Activated naive CD4-positive, alpha-beta T cell treated with anti-CD3 and anti-CD28 coated beads for 36 hours (primary cell): ENCODE measurements around the gene TGFBRAP1. TPM values are rescaled to one million over a fixed set of nuclear protein-coding genes. Genes with fewer than 3 reads are reported as not detected.

Source experiments
- CTCF ChIA-PET: fragments of 350-600 bp; sonication (Branson Sonifier 250); formaldehyde crosslinking; loops from one replicate; lab custom pipeline; 2021; ENCODE audit warnings: antibody characterized with exemption; lab: Charles Lee
- DNase-seq: peaks from one replicate; pipeline ENCODE4 v3.0.0-alpha.2; 2020
- H3K27ac Mint-ChIP-seq: one replicate; pipeline ENCODE4 v1.8.0; 2021; ENCODE audit warnings: mild to moderate bottlenecking, mixed read lengths
- H3K27me3 Mint-ChIP-seq: one replicate; pipeline ENCODE4 v1.8.0; 2021; ENCODE audit warnings: low read depth, mixed read lengths
- H3K36me3 Mint-ChIP-seq: one replicate; pipeline ENCODE4 v1.8.0; 2021; ENCODE audit warnings: low read depth, mixed read lengths
- H3K4me1 Mint-ChIP-seq: one replicate; pipeline ENCODE4 v1.8.0; 2021; ENCODE audit warnings: low read depth, mixed read lengths
- H3K4me3 Mint-ChIP-seq: one replicate; pipeline ENCODE4 v1.8.0; 2021; ENCODE audit warnings: mild to moderate bottlenecking, moderate library complexity, mixed read lengths
- H3K9me3 Mint-ChIP-seq: one replicate; pipeline ENCODE4 v1.8.0; 2021; ENCODE audit warnings: mixed read lengths
- intact Hi-C: fragments of 100-400 bp; cut with micrococcal nuclease; formaldehyde crosslinking; loops from one replicate; pipeline ENCODE4 v1.15.1; 2023
- total RNA-seq, 2 experiments: library from RNA; stranded (reverse); gene quantifications; one replicate each; pipeline ENCODE4 v1.2.3, GENCODE V29; 2021

The TGFBRAP1 gene
- total RNA-seq, 2 experiments from 2014 or later: 13.6 to 15.3 TPM

DNA sequence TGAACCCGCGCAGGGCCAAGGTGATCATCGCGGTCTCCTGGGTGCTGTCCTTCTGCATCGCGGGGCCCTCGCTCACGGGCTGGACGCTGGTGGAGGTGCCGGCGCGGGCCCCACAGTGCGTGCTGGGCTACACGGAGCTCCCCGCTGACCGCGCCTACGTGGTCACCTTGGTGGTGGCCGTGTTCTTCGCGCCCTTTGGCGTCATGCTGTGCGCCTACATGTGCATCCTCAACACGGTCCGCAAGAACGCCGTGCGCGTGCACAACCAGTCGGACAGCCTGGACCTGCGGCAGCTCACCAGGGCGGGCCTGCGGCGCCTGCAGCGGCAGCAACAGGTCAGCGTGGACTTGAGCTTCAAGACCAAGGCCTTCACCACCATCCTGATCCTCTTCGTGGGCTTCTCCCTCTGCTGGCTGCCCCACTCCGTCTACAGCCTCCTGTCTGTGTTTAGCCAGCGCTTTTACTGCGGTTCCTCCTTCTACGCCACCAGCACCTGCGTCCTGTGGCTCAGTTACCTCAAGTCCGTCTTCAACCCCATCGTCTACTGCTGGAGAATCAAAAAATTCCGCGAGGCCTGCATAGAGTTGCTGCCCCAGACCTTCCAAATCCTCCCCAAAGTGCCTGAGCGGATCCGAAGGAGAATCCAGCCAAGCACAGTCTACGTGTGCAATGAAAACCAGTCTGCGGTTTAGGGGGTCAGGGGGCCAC is 87.1 kb downstream of the TGFBRAP1 start:
- Mint-ChIP-seq H3K4me3 (no peak overlapping the region), H3K27me3 (peaks cover 2% of the 10 kb centered on the region), H3K4me1 (peaks cover 5% of the 10 kb centered on the region), H3K36me3 (no peaks in the 10 kb centered on the region), H3K9me3 (no peaks in the 10 kb centered on the region), H3K27ac (no peak overlapping the region)
- no peak for DNase-seq
- intact Hi-C loops: no loop called here
- CTCF ChIA-PET: interaction anchor here (14.3 kb wide), 1 partner anchor 129 kb away, joined by 263 read pairs; no protein-coding TSS in a partner anchor

DNA sequence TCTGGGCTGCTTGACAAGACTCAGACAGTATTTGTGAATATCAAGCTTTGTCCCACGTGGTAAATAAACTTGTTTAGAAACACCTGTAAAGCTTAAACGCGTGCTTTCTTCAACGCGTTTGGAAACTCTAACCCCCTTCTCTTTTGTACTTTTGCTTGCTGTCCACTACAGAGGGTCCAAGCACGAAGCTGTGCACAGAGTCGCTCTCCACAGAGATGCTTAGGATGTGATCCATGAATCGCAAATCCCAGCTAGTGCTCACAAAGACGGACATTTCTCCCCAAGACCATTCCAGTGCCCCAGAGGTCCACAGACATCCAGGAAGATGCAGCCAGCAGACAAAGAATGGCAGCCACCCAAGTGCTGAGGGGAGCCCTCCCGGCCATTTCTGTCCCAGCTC is 88.1 kb downstream of the TGFBRAP1 start, which contains the start of gene GPR45:
Gene GPR45, plus strand, starts transcription at position 301 of the 400 bp plus-strand sequence. CDS start 116 bp downstream, outside the sequence.
- CTCF ChIA-PET: interaction anchor here (14.3 kb wide), 1 partner anchor 128 kb away, joined by 263 read pairs; no protein-coding TSS in a partner anchor
- no peaks in the 10 kb centered on the region for H3K9me3 Mint-ChIP-seq
- H3K27me3 Mint-ChIP-seq: peaks cover 7% of the 10 kb centered on the region
- intact Hi-C loops: no loop called here
- H3K4me3 Mint-ChIP-seq: no peak within 1 kb of the TSS
- no peaks in the 10 kb centered on the region for H3K36me3 Mint-ChIP-seq
- no peak for DNase-seq
- H3K4me1 Mint-ChIP-seq: peaks cover 15% of the 10 kb centered on the region
- H3K27ac Mint-ChIP-seq: no peak within 1 kb of the TSS

DNA sequence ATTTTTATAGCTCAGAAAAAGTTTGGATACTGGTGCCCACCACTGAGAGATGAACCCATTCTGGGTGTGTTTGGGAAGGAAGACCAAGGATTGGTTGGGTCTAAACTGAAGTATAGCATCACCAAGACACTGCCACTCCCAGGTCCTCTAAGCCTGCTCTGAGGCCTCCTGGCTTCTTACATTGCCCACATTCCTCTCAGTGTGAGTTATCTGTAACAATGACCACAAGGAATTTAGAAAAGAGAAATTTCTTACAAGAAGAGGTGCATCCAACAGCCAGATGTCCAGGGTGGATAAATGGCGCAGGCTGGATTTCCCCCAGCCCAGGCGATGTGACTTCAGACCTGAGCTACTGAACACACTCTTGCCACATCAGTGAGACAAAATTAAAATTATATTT is 89.6 kb downstream of the TGFBRAP1 start:
- CTCF ChIA-PET: interaction anchor here (0.5 to 14.3 kb wide), 6 partner anchors 9 to 1229 kb away, joined by 3 to 263 read pairs (median 4); no protein-coding TSS in a partner anchor
- Mint-ChIP-seq H3K4me1 (peaks cover 24% of the 10 kb centered on the region), H3K4me3 (no peak overlapping the region), H3K9me3 (no peaks in the 10 kb centered on the region), H3K27me3 (peaks cover 9% of the 10 kb centered on the region), H3K36me3 (no peaks in the 10 kb centered on the region), H3K27ac (no peak overlapping the region)
- no peak for DNase-seq
- intact Hi-C loops: loop anchor here (5.0 kb wide), 2 partner anchors 203 to 388 kb away; partner anchors contain the start of genes MRPS9 and POU3F3

DNA sequence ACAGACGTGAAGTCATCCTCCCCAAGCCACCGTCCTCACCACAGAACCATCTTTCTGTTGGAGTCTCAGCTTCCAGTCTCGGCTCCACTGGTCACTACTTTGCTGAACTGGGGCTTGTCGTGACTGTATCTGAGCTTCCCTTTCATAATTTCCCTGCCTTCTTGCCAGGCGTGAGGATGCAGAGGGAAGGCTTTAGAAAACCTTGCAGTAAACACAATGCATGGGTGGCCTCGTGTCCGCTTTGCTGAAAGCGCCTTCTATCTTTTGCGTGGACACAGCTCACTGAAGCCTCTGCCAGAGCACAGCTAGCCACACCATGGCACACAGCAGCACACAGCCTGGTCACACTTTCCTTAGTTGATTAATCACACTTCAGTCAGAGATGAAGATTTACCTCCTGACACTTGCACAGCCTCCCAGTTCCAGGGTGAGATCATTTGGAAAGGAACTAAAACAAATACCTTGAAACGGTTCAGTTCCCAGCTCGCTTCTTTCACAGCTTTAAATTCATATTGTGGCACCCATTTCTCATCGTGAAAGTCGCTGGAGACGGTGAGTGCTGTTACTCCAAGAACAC is 90.8 kb downstream of the TGFBRAP1 start:
- CTCF ChIA-PET: interaction anchor here (0.6 to 14.3 kb wide), 18 partner anchors 11 to 1360 kb away, joined by 3 to 263 read pairs (median 4); no protein-coding TSS in a partner anchor
- DNase-seq: no peak
- no peak overlapping the region for H3K27ac Mint-ChIP-seq
- no peaks in the 10 kb centered on the region for H3K9me3 Mint-ChIP-seq
- peaks cover 9% of the 10 kb centered on the region for H3K27me3 Mint-ChIP-seq
- intact Hi-C loops: loop anchor here (5.0 kb wide), 2 partner anchors 201 to 386 kb away; partner anchors contain the start of genes MRPS9 and POU3F3
- no peak overlapping the region for H3K4me3 Mint-ChIP-seq
- peaks cover 24% of the 10 kb centered on the region for H3K4me1 Mint-ChIP-seq
- H3K36me3 Mint-ChIP-seq: no peaks in the 10 kb centered on the region

DNA sequence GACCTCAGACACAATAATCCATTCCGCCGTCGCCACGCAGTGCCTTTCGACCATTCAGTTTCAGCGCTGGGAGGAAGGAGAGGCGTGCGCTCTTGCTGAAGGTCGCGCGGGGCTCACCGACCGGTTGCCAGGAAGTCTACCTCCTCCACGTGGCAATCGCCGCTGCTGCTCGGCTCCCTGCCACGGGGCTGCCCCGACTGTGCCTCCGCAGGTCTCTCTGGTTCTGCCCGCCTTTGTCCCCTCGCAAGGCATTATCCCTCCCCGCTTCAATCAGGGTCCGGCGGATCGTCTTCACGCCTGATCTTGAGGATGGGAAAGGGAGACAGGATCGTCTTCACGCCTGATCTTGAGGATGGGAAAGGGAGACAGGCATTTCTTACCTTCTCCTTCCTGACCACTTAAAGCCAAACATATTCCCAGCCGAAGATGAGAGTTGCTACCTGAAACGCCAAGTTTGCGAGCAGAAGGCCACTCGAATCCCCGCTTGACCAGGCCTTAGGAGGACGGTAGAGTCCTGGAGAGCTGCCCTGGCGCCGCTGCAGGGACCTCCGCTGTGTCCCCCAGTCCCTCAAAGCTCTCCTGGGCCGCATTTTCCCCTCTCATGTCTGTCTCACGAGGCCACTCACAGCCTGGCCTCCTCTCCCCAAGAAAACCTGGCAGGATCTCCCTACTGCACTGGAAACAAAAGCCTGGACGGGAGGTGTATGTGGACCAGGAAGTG is 92.3 kb downstream of the TGFBRAP1 start:
- no peaks in the 10 kb centered on the region for H3K36me3 Mint-ChIP-seq
- CTCF ChIA-PET: interaction anchor here (0.6 to 14.3 kb wide), 7 partner anchors 13 to 1958 kb away, joined by 3 to 263 read pairs (median 3); no protein-coding TSS in a partner anchor
- peaks cover 7% of the 10 kb centered on the region for H3K27me3 Mint-ChIP-seq
- peak; percentile 30 for DNase-seq
- intact Hi-C loops: loop anchor here (5.0 kb wide), 2 partner anchors 200 to 385 kb away; partner anchors contain the start of genes MRPS9 and POU3F3
- no peaks in the 10 kb centered on the region for H3K9me3 Mint-ChIP-seq
- peaks cover 24% of the 10 kb centered on the region for H3K4me1 Mint-ChIP-seq
- no peak overlapping the region for H3K27ac Mint-ChIP-seq
- H3K4me3 Mint-ChIP-seq: peak overlapping the region; percentile 15

DNA sequence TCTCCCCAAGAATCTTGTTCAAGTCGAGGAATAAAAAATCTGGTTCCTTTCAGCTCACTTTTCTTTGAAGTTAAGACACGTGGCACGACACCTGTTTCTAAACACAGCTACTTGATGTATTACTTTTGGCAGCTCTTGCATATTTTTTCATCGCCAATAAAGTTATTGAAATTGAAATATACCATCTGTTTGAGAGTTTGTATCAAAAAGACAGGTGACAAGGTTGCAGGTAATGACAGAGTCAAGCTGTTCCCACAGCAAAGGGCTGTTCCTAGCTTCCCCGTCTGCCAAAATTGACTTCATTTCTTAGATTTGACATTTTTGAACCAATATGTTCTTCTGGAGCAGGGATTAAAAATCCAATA is 93.5 kb downstream of the TGFBRAP1 start:
- intact Hi-C loops: loop anchor here (5.0 kb wide), 2 partner anchors 199 to 384 kb away; partner anchors contain the start of genes MRPS9 and POU3F3
- no peaks in the 10 kb centered on the region for H3K9me3 Mint-ChIP-seq
- no peak overlapping the region for H3K4me3 Mint-ChIP-seq
- H3K27me3 Mint-ChIP-seq: peaks cover 7% of the 10 kb centered on the region
- peaks cover 24% of the 10 kb centered on the region for H3K4me1 Mint-ChIP-seq
- CTCF ChIA-PET: interaction anchor here (0.7 to 14.3 kb wide), 14 partner anchors 9 to 454 kb away, joined by 3 to 263 read pairs (median 3); partner anchors contain the start of gene MRPS9
- no peak overlapping the region for H3K27ac Mint-ChIP-seq
- no peak for DNase-seq
- H3K36me3 Mint-ChIP-seq: no peaks in the 10 kb centered on the region

DNA sequence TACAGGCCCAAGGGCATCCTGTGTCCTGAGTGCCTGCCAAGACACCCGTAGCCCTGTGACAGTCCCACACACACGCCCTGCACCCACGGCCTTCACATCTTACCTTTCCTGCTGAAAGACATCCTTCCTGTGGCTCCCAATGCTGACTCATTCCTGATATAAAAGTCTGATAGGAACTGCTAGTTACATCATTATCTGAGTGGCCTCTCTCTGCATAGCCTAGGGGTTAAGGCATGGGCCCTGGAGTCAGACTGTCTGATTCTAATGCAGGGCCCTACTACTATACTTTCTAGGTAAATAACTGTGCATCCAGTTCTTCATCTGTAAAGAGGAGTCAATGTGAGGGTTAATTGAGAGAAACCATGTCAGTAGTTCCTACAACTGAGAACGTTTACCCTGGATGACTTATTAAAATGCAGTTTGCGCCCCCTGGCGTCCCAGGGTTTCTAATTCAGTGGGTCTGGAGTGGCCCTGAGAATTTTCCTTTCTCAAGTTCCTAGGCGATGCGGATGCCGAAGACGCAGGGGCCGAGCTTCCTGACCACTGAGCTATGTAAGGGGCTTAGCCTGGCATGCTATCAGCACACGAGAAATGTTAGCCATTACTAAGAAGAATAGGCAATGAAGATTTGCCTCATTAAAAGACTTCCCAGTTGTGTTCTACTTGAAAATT is 94.0 kb downstream of the TGFBRAP1 start:
- H3K9me3 Mint-ChIP-seq: no peaks in the 10 kb centered on the region
- peak; percentile 85 for DNase-seq
- no peaks in the 10 kb centered on the region for H3K36me3 Mint-ChIP-seq
- intact Hi-C loops: loop anchor here (1.0 to 5.0 kb wide), 3 partner anchors 121 to 383 kb away; partner anchors contain the start of genes MRPS9 and POU3F3
- H3K4me1 Mint-ChIP-seq: peaks cover 24% of the 10 kb centered on the region
- peaks cover 7% of the 10 kb centered on the region for H3K27me3 Mint-ChIP-seq
- CTCF ChIA-PET: interaction anchor here (0.7 to 14.3 kb wide), 15 partner anchors 9 to 453 kb away, joined by 3 to 263 read pairs (median 3); partner anchors contain the start of gene MRPS9
- H3K4me3 Mint-ChIP-seq: no peak overlapping the region
- no peak overlapping the region for H3K27ac Mint-ChIP-seq

DNA sequence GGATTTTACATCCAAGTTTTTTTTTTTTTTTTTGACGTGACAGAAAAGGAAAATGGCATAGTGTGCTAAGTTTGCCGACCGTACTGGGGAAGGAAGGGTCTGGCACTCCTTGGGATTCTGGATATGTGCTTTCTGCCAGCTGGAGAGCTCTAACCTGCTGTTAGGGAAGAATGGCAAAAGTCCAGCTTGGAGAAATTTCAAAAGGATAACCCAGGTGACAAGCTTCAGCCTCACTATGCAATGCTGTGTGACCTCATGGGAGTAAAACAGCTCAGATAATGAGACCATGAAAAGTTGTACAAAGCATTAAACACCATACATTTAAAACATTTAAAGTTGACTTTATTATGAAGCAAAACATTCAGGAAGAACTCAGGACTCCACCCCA is 98.3 kb downstream of the TGFBRAP1 start:
- intact Hi-C loops: no loop called here
- Mint-ChIP-seq H3K9me3 (no peaks in the 10 kb centered on the region), H3K27me3 (peaks cover 1% of the 10 kb centered on the region), H3K4me1 (peaks cover 9% of the 10 kb centered on the region), H3K27ac (no peak overlapping the region), H3K4me3 (no peak overlapping the region), H3K36me3 (no peaks in the 10 kb centered on the region)
- no peak for DNase-seq
- CTCF ChIA-PET: interaction anchor here (0.7 to 1.0 kb wide), 4 partner anchors 51 to 118 kb away, joined by 3 to 8 read pairs (median 4); no protein-coding TSS in a partner anchor

DNA sequence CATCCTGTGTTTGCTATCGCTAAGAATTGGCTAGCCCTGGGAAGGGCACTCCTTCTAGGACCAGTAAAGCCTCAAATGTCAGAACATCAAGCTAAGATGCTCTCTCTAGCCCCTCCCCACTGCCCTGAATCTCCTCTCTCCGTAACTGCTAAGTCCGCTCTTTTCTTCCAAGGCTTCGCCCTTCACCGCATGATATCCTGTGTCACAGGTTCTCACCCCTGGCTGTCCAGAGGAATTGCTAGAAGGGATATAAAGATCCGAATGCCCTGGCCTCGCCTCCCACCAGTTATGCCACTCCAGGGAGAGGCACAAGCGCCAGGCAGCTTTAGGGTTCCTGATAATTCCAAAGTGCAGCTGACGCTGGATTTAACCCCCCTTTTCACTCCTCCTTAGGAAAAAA is 105.1 kb downstream of the TGFBRAP1 start:
- H3K36me3 Mint-ChIP-seq: no peaks in the 10 kb centered on the region
- intact Hi-C loops: no loop called here

DNA sequence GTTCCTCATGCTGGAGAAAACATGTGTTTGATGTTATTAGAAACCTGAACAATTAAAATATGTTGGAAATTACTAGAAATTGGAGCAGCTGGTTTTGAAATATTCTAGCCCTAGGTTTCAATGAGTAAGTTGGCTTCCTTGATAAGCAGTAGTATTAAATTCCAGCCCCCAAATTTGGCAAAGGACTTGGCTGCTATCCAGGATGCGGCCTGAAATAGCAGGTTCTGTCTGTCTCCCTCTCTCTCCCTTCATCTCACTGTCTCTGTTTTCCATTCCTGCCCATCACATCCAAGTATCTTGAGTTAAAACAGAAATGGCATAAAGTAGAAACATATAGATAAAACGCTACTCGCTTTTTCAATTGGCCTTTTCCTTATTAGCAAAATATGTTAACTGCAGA is 108.9 kb downstream of the TGFBRAP1 start:
- no peak overlapping the region for H3K27ac Mint-ChIP-seq
- no peak for DNase-seq
- no peaks in the 10 kb centered on the region for H3K4me1 Mint-ChIP-seq
- no peaks in the 10 kb centered on the region for H3K36me3 Mint-ChIP-seq
- intact Hi-C loops: no loop called here
- no peaks in the 10 kb centered on the region for H3K9me3 Mint-ChIP-seq
- H3K4me3 Mint-ChIP-seq: no peak overlapping the region
- CTCF ChIA-PET: no interaction called here
- H3K27me3 Mint-ChIP-seq: peaks cover 7% of the 10 kb centered on the region

More for the DNA sequence above, 105.1 kb downstream of the TGFBRAP1 start:
- no peak for DNase-seq
- no peak overlapping the region for H3K27ac Mint-ChIP-seq
- H3K4me3 Mint-ChIP-seq: no peak overlapping the region
- no peaks in the 10 kb centered on the region for H3K4me1 Mint-ChIP-seq
- no peaks in the 10 kb centered on the region for H3K9me3 Mint-ChIP-seq
- peaks cover 5% of the 10 kb centered on the region for H3K27me3 Mint-ChIP-seq
- CTCF ChIA-PET: no interaction called here

DNA sequence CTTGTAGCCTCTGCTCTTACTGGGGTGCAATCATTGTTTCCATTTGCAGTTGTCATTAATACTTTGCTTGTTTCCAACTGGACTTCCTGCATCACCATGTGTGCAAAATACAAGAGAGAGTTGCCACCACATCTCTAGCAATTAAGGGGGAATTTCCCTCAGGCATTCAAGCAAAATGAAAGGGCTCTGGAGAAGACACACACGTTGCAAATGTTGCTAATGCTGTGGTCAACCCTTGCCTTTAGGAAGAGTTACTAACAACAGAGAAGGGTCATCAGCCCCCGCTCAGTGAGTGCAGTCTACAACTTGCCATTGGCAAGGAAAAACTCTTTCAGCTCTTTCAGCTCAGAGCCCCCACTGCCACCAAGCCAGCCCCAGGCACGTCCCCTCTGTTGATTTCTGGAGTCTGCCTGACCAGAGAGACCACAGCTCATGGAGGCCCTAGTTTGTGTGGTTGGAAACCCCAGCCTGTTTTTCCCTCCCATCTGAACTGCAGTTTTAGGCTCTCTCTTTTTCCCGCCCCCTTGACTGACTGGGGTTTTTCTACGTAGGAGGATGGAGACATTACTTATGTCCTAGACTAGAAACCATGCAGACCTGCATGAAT is 113.8 kb downstream of the TGFBRAP1 start:
- Mint-ChIP-seq H3K9me3 (no peaks in the 10 kb centered on the region), H3K4me1 (no peaks in the 10 kb centered on the region), H3K36me3 (no peaks in the 10 kb centered on the region), H3K27me3 (peaks cover 5% of the 10 kb centered on the region), H3K4me3 (no peak overlapping the region), H3K27ac (no peak overlapping the region)
- intact Hi-C loops: no loop called here
- CTCF ChIA-PET: no interaction called here
- no peak for DNase-seq
